Urinary bladder (tissue), 4 donors: Measurements from ENCODE around the gene SMAP2. TPM values are rescaled to one million over a fixed set of nuclear protein-coding genes. Genes with fewer than 3 reads are reported as not detected.

Experiments used
- DNase-seq: peaks from one replicate; pipeline ENCODE4 v3.0.0-alpha.2; 2015; ENCODE audit errors: extremely low spot score
- H3K27ac ChIP-seq: one replicate; pipeline ENCODE4 v1.5.1; 2013; ENCODE audit warnings: low read depth, mild to moderate bottlenecking, moderate library complexity
- H3K36me3 ChIP-seq: one replicate; pipeline ENCODE4 v1.6.1; 2013; ENCODE audit warnings: mild to moderate bottlenecking, moderate library complexity; ENCODE audit not compliant: insufficient read depth
- H3K4me1 ChIP-seq: one replicate; pipeline ENCODE4 v1.6.1; 2013; ENCODE audit warnings: mild to moderate bottlenecking, moderate library complexity; ENCODE audit not compliant: insufficient read depth
- H3K4me3 ChIP-seq: one replicate; pipeline ENCODE4 v1.5.1; 2013; ENCODE audit warnings: low read depth, low read length
- WGBS: extraction: QIAGEN DNeasy Blood & Tissue Kit; methylation state at CpG from one replicate; pipeline ENCODE4 v1.1.7; 2013; 5-methylcytosine and 5-hydroxymethylcytosine counted together
- polyA plus RNA-seq: library from polyadenylated mRNA; stranded (reverse); fragments of 200-250 nt; gene quantifications from one replicate; pipeline ENCODE4 v1.2.3, GENCODE V29; 2013
- total RNA-seq: library from RNA; depleted of rRNA; stranded (reverse); fragments of >200 nt; gene quantifications from one replicate; pipeline ENCODE4 v1.2.3, GENCODE V29; 2014
- donor health status: healthy with polysubstance abuse.
- donor health status: healthy.

The SMAP2 gene
- total and polyA plus RNA-seq, 2 donors: 17.0 to 47.3 TPM

DNA sequence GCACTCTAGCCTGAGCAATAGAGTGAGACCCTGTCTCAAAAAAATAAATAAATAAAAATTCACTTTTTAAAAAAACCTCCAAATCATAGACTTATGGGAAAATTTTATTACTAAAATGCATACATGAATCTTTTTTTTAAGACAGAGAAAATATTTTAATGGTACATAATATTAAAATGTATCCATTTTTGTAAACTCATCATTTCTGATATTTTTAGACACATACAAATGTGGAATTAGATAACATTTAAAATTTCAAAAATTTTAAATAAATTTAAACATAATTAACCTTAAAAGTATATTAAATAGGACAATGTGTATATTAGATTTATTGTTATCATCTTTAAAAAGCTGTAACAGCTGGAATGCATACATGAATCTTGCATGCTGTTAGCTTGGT lies 33.9 kb downstream of the SMAP2 start:
- Histone ChIP-seq H3K27ac (no peak overlapping the region), H3K4me3 (no peak overlapping the region), H3K36me3 (no peaks in the 10 kb centered on the region), H3K4me1 (no peaks in the 10 kb centered on the region)
- no peak for DNase-seq

DNA sequence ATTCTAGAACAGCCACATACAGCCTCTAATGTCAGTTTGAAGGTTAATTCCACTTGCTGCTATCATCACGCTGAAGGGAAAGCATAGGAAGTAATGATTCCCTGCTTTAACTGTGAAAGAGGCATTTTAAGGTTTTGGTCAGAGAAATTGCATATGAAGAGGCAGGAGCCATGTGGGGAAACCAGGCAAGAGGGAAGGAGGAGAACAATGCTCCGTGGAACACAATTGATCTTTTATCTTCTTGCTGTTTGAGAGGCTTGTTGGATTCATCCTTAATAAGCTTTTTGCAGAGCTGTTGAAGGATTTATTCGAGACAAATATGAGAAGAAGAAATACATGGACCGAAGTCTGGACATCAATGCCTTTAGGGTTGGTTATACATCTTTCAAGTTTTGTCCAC lies 35.9 kb downstream of the SMAP2 start:
- Histone ChIP-seq H3K4me3 (no peak overlapping the region), H3K4me1 (no peaks in the 10 kb centered on the region), H3K27ac (no peak overlapping the region), H3K36me3 (peaks cover 4% of the 10 kb centered on the region)
- DNase-seq: no peak
- 82% methylated on average over 4 of the region's 4 CpGs for WGBS

DNA sequence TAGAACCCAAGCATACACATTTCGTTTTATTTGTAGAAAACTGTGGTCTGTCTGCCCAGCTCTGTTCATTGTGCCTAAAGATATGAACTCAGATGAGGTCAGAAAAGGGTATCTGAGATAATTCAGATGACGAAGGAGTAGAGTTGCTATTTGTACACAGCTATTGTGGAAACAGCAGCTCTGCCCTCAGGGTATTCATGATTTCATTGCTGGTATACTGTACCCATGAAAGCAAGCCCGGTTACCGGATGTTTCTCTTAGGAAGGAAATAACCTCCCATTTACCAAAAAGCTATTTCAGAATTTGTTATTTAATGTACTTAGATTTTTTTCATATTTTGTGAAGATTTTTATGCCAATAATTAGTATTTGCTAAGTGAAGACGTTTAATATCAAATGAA lies 37.8 kb downstream of the SMAP2 start:
- Histone ChIP-seq H3K4me3 (no peak overlapping the region), H3K27ac (no peak overlapping the region), H3K36me3 (peaks cover 4% of the 10 kb centered on the region), H3K4me1 (no peaks in the 10 kb centered on the region)
- no peak for DNase-seq
- WGBS: 88% methylated on average over 5 of the region's 5 CpGs

DNA sequence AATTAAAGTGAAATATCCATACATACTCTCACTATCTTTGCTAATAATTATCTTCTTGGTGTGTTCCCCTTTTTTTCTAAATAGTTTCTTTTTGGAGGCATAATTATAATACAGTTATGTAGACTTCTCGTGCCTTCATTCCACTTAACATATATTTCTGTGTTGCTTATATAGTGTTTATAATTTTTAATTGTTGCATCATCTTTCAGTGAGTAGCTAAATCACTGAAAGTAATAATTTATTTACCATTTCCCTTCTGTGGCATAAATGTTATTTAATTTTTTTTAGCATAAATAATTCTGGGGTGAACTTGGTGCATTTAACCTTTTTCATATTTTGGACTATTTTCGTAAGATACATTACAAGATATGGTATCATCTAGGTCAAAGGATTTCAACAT lies 38.3 kb downstream of the SMAP2 start:
- no peak for DNase-seq
- Histone ChIP-seq H3K36me3 (peaks cover 7% of the 10 kb centered on the region), H3K27ac (no peak overlapping the region), H3K4me1 (no peaks in the 10 kb centered on the region), H3K4me3 (no peak overlapping the region)
- WGBS: 93% methylated on average over 2 of the region's 2 CpGs

DNA sequence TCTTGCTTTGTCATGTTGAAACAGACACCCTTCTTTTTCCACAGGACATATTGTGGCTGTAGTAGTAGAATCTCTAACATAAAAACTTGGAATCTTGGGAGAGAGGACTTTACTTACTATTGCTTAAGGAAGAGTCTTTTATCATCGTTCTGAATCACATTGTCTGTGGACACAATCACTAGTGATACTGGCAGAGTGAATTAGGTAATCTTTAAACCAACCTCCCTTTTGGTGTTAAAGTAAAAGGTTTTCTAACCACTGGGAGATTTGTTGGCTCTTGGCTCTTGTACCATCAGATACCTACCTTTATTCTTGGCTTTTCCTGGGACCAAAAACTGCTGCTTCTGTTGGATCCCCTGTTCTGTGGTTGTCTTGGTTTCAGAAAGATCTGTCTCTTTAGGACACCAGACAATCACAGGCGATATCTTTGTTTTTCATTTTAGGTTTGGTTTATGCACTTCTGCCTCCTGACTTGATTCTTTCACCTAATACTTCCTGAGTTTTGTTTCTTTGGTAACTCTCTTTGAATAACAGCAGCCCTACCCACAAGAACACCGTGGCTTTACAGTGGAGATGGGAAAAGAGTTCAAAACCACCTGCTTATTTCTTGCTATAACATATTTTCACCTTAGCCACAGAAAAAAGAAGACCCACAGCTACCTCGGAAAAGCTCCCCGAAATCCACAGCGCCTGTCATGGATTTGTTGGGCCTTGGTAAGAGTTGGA lies 40.2 kb downstream of the SMAP2 start:
- no peak overlapping the region for H3K27ac ChIP-seq
- H3K36me3 ChIP-seq: peaks cover 7% of the 10 kb centered on the region
- no peaks in the 10 kb centered on the region for H3K4me1 ChIP-seq
- WGBS: 93% methylated on average over 6 of the region's 6 CpGs
- H3K4me3 ChIP-seq: no peak overlapping the region
- DNase-seq: no peak

DNA sequence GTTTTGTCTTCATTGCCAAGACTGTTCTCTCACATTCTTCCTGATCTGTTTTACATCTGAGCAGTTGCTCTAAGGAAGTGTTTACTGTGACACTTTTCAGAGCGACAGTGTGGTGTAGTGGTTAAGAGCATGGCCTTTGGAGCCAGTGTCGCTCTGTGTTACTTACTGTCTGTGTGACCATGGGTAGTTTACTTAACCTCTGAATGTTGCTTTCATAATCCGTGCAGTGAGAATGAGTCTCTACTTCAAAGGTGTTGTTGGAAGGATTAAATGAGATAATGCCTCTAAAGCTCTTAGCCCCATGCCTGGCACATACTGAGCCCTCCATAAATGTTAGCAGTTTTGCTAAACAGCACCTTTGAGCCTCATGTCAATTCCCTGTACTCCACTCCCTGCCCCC lies 40.8 kb downstream of the SMAP2 start:
- Histone ChIP-seq H3K4me1 (no peaks in the 10 kb centered on the region), H3K4me3 (no peak overlapping the region), H3K36me3 (peaks cover 7% of the 10 kb centered on the region), H3K27ac (no peak overlapping the region)
- DNase-seq: no peak
- WGBS: 92% methylated on average over 3 of the region's 3 CpGs

DNA sequence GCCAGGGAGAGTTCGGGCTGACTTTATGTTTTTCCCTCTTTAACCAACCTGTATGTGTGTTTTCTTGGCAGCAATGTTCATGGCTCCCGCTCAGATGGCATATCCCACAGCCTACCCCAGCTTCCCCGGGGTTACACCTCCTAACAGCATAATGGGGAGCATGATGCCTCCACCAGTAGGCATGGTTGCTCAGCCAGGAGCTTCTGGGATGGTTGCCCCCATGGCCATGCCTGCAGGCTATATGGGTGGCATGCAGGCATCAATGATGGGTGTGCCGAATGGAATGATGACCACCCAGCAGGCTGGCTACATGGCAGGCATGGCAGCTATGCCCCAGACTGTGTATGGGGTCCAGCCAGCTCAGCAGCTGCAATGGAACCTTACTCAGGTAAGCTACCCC lies 43.2 kb downstream of the SMAP2 start:
- WGBS: 83% methylated on average over 4 of the region's 4 CpGs
- H3K36me3 ChIP-seq: peaks cover 7% of the 10 kb centered on the region
- no peaks in the 10 kb centered on the region for H3K4me1 ChIP-seq
- DNase-seq: no peak
- H3K4me3 ChIP-seq: no peak overlapping the region
- no peak overlapping the region for H3K27ac ChIP-seq

DNA sequence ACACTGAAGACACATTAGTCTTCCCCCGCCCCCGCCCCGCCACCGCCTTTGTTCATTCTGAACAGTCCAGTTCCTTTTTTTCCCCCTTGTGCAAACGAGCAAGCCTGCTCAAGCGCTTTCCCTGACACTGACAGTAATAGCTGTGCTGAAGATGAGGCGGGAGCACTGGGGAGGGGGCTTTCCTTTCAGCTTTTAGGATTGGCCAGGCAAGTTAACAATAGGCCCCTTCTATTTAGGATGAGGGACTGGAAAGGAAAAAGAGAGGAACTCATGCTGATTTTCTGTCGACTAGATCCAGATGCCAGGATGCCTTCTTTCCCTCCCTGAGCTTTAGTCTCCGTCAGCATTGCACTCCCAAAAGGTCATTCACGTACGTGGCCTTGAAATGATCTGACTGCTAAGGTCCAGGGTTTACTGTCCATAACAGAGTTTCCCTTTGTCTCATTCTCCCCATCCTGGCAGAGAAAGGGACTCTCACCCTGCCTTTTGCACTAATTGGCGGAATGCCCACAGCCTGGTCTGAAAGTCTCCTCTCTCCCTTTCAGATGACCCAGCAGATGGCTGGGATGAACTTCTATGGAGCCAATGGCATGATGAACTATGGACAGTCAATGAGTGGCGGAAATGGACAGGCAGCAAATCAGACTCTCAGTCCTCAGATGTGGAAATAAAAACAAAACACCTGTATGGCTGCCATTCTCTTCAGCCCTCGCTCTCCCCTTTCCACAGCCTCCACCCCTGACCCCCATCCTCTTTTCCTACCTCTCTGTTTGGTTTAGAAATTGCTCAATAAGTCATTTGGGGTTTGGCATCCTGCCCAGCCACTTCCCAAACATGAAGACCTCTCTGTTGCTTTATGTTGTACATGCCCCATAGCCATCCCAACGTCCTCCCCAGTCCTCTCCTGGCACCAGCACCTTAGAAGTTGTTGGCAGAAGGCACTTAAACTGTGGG lies 48.2 kb downstream of the SMAP2 start:
- Histone ChIP-seq H3K4me1 (no peaks in the 10 kb centered on the region), H3K4me3 (no peak overlapping the region), H3K36me3 (no peaks in the 10 kb centered on the region), H3K27ac (no peak overlapping the region)
- WGBS: 69% methylated on average over 15 of the region's 15 CpGs
- no peak for DNase-seq

DNA sequence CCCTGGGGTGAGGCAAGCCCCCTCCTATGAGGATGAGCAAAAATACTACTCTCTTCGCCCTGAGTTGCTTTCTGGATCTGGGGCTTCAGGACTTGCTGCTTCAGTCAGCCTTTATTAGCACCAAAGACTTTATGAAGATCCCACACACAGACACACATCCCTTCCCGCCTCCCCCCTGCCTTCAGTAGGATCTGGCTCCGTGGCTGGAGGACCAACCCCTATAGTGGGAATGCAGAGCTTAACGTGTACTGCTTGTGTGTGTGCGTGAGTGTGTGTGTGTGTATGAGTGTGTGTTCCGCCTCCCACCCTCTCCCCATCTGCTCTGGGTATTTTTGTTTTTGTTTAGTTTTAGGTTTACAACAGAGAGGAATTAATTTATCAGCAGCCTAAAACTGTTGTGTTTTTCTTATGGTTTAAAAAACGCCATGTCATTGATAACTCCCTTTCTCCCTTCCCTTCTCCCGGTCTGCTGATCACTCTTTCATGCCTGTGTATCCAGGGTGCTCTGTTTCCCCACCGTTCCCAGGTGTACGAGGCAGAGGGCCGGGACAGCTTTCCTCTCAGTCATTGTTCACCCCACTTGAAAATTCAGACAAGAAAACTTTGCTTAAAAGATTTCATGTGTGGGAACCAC lies 49.2 kb downstream of the SMAP2 start:
- 72% methylated on average over 11 of the region's 11 CpGs for WGBS
- no peak for DNase-seq
- Histone ChIP-seq H3K4me3 (no peak overlapping the region), H3K4me1 (no peaks in the 10 kb centered on the region), H3K27ac (no peak overlapping the region), H3K36me3 (no peaks in the 10 kb centered on the region)

DNA sequence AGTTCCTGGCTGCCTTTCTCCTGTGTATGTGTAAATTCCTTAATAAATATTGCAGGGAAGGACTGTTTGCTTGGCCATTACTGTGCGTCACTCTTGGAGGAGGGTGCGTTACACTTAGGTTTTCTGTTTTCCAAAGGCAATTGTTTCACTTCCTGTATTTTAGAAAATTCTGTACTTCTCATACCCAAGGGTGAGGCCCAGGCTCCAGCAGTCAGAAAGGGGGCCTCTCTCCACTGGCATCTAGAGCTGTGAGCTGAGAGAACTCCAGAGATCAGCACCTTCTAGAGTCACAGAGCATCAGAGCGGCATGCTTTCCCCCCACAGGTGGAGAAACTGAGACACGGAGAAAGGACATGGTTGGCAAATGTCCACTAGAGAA lies 49.7 kb downstream of the SMAP2 start:
- no peak overlapping the region for H3K4me3 ChIP-seq
- no peaks in the 10 kb centered on the region for H3K4me1 ChIP-seq
- WGBS: 94% methylated on average over 4 of the region's 4 CpGs
- DNase-seq: no peak
- H3K27ac ChIP-seq: no peak overlapping the region
- H3K36me3 ChIP-seq: no peaks in the 10 kb centered on the region

DNA sequence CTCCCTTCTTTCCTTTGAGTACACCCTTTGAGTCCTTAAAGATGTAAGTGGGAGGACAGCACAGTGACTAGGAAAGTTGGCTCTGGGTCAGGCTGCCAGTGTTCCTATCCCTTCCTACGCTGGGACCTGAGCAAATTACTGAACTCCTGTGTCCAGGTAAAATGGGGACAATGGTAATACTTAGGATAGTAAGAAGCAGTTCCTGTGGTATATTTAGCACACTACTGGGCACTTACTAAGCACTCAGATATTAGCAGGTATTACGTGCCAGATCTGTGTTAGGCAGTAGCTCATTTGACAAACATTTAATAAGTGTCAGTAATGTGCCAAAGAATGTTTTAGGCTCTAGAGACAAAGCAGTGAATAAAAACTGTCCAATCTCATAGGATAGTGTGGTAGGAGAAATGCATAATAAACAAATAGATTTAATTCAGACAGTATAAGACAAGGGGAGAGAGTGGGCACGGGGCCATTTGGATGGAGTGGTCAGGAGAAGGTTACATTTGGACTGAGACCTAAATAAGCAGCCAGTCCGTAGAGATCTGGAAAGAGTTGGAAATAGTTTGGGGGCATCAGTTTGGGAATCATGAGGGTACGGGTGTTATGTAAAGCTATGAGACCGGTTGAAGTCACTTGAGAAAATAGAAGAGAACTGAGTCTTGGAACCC lies 50.6 kb downstream of the SMAP2 start:
- Histone ChIP-seq H3K36me3 (no peaks in the 10 kb centered on the region), H3K4me3 (no peak overlapping the region), H3K4me1 (no peaks in the 10 kb centered on the region), H3K27ac (no peak overlapping the region)
- DNase-seq: no peak
- 88% methylated on average over 6 of the region's 6 CpGs for WGBS

DNA sequence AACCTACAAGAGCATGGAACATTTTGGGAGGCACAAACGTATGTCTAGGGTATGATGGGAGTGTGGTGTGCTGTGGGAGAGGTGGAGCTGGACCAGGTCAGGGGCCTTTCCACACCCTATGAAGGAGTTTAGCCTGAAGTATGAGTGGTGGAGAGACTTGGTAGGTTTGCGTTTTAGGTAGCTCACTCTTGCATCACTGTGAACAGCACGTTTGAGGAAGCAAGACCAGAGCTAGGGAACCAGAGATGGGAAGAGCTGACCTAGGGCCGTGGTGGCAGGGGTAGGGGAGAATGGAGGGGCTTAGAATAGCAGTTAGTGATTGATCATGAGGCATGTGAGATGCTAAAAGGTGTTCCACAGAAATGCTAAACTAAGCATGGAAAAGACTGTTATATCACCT lies 51.7 kb downstream of the SMAP2 start:
- WGBS: 82% methylated on average over 4 of the region's 4 CpGs
- Histone ChIP-seq H3K4me1 (no peaks in the 10 kb centered on the region), H3K36me3 (no peaks in the 10 kb centered on the region), H3K27ac (no peak overlapping the region), H3K4me3 (no peak overlapping the region)
- no peak for DNase-seq

DNA sequence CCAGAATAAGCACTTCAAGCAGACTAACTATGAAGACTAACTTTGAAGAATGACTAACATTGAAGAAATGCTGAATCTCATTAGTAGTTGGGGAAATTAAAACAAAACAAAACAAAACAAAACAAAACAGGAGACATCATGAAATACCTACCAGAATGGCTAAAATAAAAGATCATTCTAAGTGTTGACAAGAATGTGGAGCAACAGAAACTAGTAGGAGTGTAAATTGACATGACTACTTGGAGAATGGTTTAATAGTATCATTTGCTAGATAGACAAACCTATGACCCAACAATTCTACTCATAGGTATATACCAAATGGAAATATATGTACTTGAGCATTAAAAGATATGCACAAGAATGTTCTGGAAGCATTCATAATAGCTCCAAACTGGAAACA lies 57.9 kb downstream of the SMAP2 start:
- H3K4me3 ChIP-seq: no peak overlapping the region
- DNase-seq: no peak

More for the DNA sequence above, 57.9 kb downstream of the SMAP2 start:
- H3K27ac ChIP-seq: no peak overlapping the region
- H3K36me3 ChIP-seq: no peaks in the 10 kb centered on the region
- no peaks in the 10 kb centered on the region for H3K4me1 ChIP-seq
